AG09309 (cell line): ENCODE results near the gene P2RX6.
"Not testable (repeated sequence)": the region's sequence is repeated elsewhere in the genome, so short reads cannot be mapped to it uniquely, and the experiment has no call there.

Experiments
- DNase-seq: peaks from one replicate; pipeline ENCODE4 v3.0.0-alpha.2; 2010; ENCODE audit warnings: low read depth
- H3K4me3 ChIP-seq: 2 replicates; pipeline ENCODE4 v1.5.1; 2011; ENCODE audit warnings: mild to moderate bottlenecking, low read depth, low read length, moderate library complexity; ENCODE audit not compliant: control insufficient read depth
- TF ChIP-seq, protein P1 (sequence below): IDR thresholded peaks from 2 replicates; pipeline ENCODE4 v1.5.1; 2011; ENCODE audit warnings: mild to moderate bottlenecking, low read depth, low read length, inconsistent platforms; ENCODE audit not compliant: insufficient read depth, control insufficient read depth; ENCODE audit errors: missing control alignments

The P2RX6 gene

DNA sequence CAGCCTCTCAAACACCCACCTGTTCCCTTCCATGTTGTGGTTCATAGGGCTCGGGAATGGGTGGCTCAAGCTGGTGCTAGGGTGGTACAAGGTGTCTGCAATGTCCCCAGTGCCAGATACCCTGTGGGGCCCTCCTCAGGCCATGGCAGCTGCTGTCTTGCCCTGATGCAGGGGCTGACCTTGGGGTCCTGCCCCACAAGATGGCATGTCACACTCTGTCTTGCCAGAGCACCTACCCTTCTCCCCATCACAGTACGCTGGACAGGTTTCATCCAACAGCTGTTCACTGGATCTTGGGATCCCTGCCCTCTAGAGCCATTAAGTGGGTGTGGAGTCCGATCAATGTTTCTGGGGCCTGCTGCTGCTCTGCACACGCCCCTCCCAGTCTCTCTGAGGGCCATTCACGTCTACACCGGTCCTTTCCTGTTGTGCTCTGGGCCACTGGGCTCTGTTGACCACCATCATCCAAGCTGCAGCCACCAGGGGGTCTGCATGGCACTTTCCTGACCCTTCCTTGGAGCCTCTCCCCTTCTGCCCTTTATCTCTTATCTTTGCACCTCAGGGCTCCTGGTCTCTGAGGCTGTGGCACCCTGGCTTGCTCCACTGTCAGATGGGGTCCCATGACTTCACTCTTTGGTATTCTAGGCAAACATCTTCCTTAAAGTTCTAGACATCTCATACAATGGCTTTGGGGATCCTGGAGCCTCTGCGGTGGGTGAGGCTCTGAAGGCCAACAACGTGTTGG is 37.9 kb downstream of the P2RX6 start:
- TF ChIP-seq, protein P1, sequence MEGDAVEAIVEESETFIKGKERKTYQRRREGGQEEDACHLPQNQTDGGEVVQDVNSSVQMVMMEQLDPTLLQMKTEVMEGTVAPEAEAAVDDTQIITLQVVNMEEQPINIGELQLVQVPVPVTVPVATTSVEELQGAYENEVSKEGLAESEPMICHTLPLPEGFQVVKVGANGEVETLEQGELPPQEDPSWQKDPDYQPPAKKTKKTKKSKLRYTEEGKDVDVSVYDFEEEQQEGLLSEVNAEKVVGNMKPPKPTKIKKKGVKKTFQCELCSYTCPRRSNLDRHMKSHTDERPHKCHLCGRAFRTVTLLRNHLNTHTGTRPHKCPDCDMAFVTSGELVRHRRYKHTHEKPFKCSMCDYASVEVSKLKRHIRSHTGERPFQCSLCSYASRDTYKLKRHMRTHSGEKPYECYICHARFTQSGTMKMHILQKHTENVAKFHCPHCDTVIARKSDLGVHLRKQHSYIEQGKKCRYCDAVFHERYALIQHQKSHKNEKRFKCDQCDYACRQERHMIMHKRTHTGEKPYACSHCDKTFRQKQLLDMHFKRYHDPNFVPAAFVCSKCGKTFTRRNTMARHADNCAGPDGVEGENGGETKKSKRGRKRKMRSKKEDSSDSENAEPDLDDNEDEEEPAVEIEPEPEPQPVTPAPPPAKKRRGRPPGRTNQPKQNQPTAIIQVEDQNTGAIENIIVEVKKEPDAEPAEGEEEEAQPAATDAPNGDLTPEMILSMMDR = no peak
- no peak overlapping the region for H3K4me3 ChIP-seq
- no peak for DNase-seq

DNA sequence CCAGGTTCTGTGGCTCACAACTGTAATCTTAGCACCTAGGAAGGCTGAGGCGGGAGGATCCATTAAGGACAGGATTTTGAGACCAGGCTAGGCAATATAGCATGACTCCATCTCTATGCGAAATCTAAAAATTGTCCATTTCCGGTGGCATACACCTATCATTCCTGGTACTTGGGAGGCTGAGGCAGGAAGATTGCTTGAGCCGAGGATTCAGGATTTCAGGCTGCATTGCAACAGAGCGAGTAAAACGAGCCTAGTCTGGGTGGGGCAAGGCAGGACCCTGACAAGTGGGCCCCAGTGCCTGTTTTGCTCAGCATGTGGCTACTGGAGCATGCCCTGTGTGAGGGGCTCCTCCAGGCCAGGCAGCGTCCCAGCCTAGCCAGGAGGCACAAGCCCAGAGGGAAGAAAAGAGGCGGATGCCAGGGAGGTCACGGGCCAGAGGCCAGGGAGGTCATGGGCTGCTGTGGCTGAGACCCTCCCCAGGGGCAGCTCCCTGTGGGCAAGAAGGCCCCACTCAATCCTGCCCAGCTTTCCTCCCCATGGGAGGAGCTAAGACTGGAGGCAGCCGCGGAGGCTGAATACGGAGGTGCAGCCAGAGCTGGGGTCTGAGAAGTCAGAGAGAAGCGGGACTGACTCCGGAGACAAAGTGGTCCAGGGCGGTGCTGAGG is 39.2 kb downstream of the P2RX6 start:
- TF ChIP-seq, protein P1 = no peak
- DNase-seq = no peak

DNA sequence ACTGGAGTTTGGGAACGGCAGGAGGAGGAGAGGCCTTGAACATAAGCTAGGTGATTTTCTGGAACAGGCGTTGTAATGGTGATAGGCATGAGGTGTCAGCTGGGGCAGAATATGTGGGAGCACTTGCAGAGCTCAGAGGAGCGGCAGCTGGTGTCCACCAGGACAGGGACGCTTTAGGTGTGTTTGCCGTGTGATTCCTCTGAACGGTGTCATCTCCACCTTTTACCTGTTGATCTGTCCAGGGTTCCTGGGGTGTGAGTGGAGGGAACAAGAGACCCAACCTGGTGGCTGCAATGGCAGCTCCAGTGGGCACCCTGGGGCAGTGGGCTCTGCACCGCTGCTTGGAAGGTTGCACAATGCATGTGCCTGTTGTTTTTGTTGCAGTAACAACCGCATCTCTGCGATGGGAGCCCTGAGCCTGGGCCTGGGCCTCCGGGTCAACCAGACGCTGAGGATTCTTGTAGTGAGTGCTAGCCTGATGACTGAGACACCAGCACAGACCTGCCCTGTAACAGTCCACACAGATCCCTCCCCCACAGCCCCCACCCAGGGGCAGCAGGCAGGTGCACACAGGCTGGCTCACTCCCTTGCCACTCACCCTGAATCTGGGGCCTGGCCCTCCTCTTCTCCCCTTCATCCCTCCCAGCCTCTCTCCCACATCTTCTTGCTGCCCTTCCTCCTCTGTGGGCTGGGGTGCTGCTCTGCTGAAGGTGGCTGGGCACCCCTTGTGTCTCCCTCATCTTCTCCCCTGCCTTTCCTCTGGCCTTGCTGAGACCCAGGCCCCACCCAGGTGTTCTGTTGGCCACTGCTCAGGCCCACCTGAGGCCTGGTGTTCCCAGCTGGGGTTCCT is 40.0 kb downstream of the P2RX6 start:
- H3K4me3 ChIP-seq = no peak overlapping the region
- DNase-seq = no peak
- TF ChIP-seq, protein P1 = no peak

More for the DNA sequence above, 39.2 kb downstream of the P2RX6 start:
- H3K4me3 ChIP-seq = no peak overlapping the region

DNA sequence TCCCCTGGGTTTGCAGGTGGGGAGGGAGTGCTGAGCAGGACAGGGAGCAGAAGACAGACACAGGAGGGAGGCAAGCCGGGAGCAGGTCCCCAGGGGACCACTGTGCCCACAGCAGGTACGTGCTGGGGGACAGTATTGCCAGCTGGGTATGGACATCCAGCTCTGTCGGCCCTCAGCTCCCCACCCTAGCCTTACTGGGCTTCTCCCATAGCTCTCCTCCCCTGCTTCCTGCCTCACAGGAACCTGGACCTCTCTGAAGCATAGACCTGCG is 40.5 kb downstream of the P2RX6 start:
- TF ChIP-seq, protein P1 = no peak
- no peak for DNase-seq
- H3K4me3 ChIP-seq = no peak overlapping the region

DNA sequence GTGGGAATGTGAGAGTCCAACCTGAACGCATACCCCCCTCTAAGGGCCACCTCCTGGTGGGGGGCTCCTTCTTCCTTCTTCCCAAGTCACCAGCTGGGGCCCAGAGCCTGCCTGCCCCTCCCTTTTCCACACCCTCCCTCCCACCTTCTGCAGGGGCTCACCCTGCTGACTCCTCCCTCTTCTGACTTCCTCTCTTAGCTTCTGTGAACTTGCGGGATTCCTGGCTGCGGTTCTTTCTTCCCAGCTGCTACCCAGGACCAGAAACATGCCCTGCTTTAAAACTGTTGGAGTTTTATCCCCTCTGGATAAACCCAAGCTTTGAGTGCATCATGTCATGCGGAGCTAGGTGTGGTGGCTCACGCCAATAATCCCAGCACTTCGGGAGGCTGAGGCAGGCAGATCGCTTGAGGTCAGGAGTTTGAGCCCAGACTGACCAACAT is 40.9 kb downstream of the P2RX6 start:
- no peak for DNase-seq
- no peak overlapping the region for H3K4me3 ChIP-seq

DNA sequence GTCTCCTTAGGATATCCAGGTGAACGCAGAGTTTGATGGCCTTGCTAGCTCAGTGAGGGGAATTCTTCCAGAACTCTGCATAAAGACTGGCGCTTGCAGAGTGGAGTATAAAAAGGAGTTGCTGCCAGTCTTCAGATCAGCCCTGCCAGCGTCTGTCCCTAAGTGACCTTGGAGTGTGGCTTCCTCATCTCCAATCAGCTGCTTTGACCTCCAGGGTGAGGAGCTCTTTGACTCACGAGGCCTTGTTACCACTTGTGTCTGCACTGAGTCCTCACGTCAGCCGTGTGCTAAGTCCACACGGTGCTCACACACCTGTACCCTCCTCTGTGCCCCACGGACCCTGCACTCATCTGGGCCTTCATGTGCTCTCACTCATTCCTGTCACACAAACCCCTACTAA is 45.4 kb downstream of the P2RX6 start:
- DNase-seq, H3K4me3 ChIP-seq: not testable (repeated sequence)

More for the DNA sequence above, 40.9 kb downstream of the P2RX6 start:
- TF ChIP-seq, protein P1 = no peak

DNA sequence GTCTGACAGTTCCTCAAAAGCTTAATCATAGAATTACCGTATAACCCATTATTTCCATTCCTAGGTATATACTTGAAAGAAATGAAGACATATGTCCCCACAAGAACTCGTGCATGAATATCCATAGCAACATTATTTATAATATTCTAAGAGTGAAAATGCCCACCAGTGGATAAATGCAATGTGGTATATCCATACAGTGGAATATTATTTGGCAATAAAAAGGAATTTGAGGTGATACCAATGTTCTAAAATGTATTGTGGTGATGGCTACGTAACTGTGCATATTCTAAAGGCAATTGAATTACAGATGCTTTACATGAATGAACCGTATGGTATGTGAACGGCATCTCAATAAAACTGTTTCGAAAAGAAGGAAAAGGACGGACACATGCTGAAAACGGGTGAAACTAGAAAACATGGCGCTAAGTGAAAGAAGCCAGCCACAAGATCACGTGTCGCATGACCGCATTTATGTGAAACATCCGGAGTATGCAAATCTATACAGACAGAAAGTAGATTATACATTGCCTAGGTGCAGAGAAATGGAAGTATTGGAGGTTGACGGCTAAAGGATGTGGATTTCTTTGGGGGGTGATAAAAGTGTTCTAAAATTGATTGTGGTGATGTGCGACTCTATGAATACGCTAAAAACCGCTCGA is 46.8 kb downstream of the P2RX6 start:
- not testable (repeated sequence) for DNase-seq, H3K4me3 ChIP-seq

DNA sequence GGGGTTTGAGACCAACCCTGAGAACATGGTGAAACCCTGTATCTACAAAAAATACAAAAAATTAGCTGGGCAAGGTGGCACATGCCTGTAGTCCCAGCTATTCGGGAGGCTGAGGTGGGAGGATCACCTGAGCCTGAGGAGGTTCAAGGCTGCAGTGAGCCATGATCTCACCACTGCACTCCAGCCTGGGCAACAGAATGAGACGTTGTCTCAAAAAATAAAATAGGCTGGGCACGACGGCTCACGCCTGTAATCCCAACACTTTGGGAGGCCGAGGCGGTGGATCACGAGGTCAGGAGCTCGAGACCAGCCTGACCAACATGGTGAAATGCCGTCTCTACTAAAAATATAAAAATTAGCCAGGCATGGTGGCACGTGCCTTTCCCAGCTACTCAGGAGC is 49.5 kb downstream of the P2RX6 start:
- DNase-seq, H3K4me3 ChIP-seq: not testable (repeated sequence)
